Peyer's patch (tissue), 4 donors: ENCODE data around the gene PLSCR3. TPM values are rescaled to one million over a fixed set of nuclear protein-coding genes. Genes with fewer than 3 reads are reported as not detected.

Source experiments
- DNase-seq, 3 donors: peaks; one replicate each; pipeline ENCODE4 v3.0.0-alpha.2; 2017 to 2019
- H3K27ac ChIP-seq, 4 donors: fragments of 200-600 bp; sonication (generic); one replicate each; pipeline ENCODE4 v1.5.1; 2016 to 2019
- H3K27me3 ChIP-seq, 2 donors: fragments of 200-600 bp; sonication (generic); one replicate each; pipeline ENCODE4 v1.5.1; 2019
- H3K36me3 ChIP-seq, 3 donors: fragments of 200-600 bp; sonication (generic); one replicate each; pipeline ENCODE4 v1.5.1; 2016 to 2019
- H3K4me1 ChIP-seq, 4 donors: fragments of 200-600 bp; sonication (generic); one replicate each; pipeline ENCODE4 v1.5.1; 2016 to 2019
- H3K4me3 ChIP-seq, 4 donors: fragments of 200-600 bp; sonication (generic); 1 replicate in 3 of 4; 2 replicates in 1 of 4; pipeline ENCODE4 v1.5.1; 2016 to 2019; ENCODE audit warnings: mild to moderate bottlenecking in 1 of 4
- H3K9me3 ChIP-seq, 4 donors: fragments of 200-600 bp; sonication (generic); one replicate each; pipeline ENCODE4 v1.5.1; 2016 to 2019; ENCODE audit warnings: mild to moderate bottlenecking in 1 of 4
- POLR2A ChIP-seq, 2 donors: fragments of 450-650 bp; IDR thresholded peaks; one replicate each; pipeline ENCODE4 v1.5.1; 2017; ENCODE audit warnings: antibody characterized with exemption in 2 of 2, mild to moderate bottlenecking in 2 of 2, moderate library complexity in 2 of 2
- total RNA-seq, 4 donors: library from RNA; depleted of rRNA; stranded (reverse); fragments of >200 nt; gene quantifications; one replicate each; pipeline ENCODE4 v1.1.0, GENCODE V29; 2016
- TF ChIP-seq, protein P1 (sequence below), 6 experiments: fragments of 450-650 bp in 4 of 6; fragments of 200-600 bp in 2 of 6; sonication (generic) in 1 of 6; IDR thresholded peaks; one replicate each; pipeline ENCODE4 v1.5.1; 2017 to 2019; ENCODE audit warnings: antibody characterized with exemption in 6 of 6, mild to moderate bottlenecking in 3 of 6, moderate library complexity in 1 of 6

Gene PLSCR3
- total RNA-seq, 4 donors from 2014 or later, result 10.7 to 38.8 (median 21.9) TPM

DNA sequence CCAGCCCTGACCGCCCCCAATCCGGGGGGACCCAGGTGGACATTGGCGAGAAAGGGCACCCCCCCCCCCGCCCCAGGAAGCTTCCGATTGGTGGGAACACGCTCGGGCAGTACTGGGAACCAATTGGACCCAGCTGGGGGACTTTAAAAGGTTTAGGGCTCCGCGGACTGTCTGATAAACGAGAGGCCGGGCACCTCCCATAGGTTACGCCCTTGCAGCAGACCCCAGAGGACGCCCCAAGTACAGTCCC lies 9.3 kb upstream of the PLSCR3 start:
- H3K27me3 ChIP-seq, result no peaks in the 10 kb centered on the region
- TF ChIP-seq, protein P1, sequence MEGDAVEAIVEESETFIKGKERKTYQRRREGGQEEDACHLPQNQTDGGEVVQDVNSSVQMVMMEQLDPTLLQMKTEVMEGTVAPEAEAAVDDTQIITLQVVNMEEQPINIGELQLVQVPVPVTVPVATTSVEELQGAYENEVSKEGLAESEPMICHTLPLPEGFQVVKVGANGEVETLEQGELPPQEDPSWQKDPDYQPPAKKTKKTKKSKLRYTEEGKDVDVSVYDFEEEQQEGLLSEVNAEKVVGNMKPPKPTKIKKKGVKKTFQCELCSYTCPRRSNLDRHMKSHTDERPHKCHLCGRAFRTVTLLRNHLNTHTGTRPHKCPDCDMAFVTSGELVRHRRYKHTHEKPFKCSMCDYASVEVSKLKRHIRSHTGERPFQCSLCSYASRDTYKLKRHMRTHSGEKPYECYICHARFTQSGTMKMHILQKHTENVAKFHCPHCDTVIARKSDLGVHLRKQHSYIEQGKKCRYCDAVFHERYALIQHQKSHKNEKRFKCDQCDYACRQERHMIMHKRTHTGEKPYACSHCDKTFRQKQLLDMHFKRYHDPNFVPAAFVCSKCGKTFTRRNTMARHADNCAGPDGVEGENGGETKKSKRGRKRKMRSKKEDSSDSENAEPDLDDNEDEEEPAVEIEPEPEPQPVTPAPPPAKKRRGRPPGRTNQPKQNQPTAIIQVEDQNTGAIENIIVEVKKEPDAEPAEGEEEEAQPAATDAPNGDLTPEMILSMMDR (IDR thresholded peaks at IDR 0.05), result peak in 1 of 6 experiments; percentile 15
- TF ChIP-seq POLR2A (IDR thresholded peaks at IDR 0.05), result no peak
- H3K4me1 ChIP-seq, result peaks cover 0 to 15% (median 5%) of the 10 kb centered on the region in 4 donors
- peak overlapping the region; percentile 49 to 90 (median 69) for H3K4me3 ChIP-seq
- no peaks in the 10 kb centered on the region for H3K36me3 ChIP-seq
- no peak for DNase-seq
- peak overlapping the region; percentile 88 to 96 (median 92) for H3K27ac ChIP-seq
- no peaks in the 10 kb centered on the region for H3K9me3 ChIP-seq

DNA sequence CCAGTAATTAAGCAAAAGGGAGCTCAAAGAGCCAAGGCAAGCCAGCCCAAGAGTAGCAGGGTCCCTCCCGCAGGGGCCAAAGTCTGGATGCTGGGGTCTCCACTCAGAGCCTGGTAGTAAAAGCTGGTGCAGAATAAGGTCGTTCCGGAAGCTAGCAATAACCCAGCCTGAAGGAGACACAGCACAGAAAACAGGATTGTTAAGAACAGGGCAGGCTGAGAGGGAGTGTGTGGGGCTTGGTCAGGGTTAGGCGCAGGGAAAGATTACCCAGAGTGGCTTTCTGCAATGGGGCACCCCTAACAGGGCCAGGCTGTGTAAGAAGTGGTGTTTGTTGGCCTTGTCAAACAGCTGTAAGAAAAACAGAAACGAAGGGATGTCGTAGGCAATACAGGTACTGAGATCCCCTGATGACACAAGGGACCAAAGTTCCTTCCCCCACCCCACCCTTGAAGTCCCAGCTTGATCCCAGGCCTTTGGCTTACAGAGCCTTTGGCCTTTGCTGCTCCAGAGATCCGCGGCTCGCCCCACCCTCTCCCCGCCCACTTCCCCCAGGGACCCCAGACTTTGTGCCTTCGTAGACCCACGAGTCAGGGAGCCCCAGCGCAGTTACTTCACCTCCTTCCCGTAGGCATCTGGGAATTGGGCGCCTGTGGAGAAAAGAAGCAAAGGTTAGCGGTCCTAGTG lies 8.9 kb upstream of the PLSCR3 start:
- Histone ChIP-seq H3K27ac (peak overlapping the region; percentile 88 to 96 (median 92)), H3K4me1 (peaks cover 0 to 15% (median 5%) of the 10 kb centered on the region in 4 donors), H3K36me3 (no peaks in the 10 kb centered on the region), H3K27me3 (no peaks in the 10 kb centered on the region), H3K4me3 (peak overlapping the region; percentile 49 to 90 (median 69)), H3K9me3 (no peaks in the 10 kb centered on the region)
- DNase-seq, result peak in 2 of 3 donors; percentile 88
- peak; percentile 34 to 65 for TF ChIP-seq POLR2A (IDR thresholded peaks at IDR 0.05)
- TF ChIP-seq, protein P1 (IDR thresholded peaks at IDR 0.05), result no peak

DNA sequence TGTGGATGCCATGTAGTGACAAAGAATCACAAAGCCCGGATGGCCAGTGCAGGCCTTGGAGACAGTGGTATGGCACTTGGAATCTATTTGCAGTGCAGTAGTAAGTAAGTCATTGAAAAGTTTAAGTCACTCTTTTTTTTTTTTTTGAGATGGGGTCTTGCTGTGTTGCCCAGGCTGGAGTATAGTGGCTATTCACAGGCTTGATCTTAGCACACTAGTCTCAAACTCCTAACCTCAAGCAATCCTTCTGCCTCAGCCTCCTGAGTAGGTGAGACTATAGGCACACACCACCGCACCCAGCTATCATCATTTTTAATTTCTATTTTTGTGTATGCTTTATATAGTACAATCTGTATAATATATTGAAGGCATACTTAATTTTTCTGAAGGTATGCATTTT lies 4.3 kb upstream of the PLSCR3 start:
- Histone ChIP-seq H3K4me3 (no peak overlapping the region), H3K9me3 (no peaks in the 10 kb centered on the region), H3K27ac (no peak overlapping the region), H3K27me3 (no peaks in the 10 kb centered on the region), H3K4me1 (peaks cover 0 to 24% (median 4%) of the 10 kb centered on the region in 4 donors), H3K36me3 (no peaks in the 10 kb centered on the region)
- TF ChIP-seq, protein P1 (IDR thresholded peaks at IDR 0.05), result no peak
- DNase-seq, result no peak

DNA sequence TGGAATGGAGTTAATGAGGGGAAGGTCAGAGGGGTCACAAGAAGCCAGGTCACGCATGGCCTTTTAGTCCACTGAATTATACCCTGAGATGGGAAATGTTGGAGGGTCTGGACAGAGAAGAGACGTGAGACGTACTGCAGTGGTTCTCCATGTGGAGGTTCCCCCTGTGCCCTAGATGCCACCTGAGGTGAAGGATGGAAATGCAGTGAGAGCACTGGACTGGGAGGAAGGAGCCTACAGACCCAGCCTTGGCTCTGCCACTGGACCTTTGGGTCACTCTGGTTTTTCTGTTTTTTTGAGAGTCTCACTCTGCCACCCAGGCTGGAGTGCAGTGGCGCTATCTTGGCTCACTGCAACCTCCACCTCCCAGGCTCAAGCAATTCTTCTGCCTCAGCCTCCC lies 1.8 kb upstream of the PLSCR3 start:
- no peak for DNase-seq
- Histone ChIP-seq H3K27me3 (no peaks in the 10 kb centered on the region), H3K36me3 (peaks cover 0 to 2% (median 0%) of the 10 kb centered on the region in 3 donors), H3K9me3 (no peaks in the 10 kb centered on the region), H3K4me1 (peaks cover 0 to 16% (median 6%) of the 10 kb centered on the region in 4 donors), H3K27ac (no peak overlapping the region), H3K4me3 (no peak overlapping the region)
- TF ChIP-seq POLR2A (IDR thresholded peaks at IDR 0.05), result no peak
- TF ChIP-seq, protein P1 (IDR thresholded peaks at IDR 0.05), result peak in 2 of 6 experiments; percentile 2 to 9

DNA sequence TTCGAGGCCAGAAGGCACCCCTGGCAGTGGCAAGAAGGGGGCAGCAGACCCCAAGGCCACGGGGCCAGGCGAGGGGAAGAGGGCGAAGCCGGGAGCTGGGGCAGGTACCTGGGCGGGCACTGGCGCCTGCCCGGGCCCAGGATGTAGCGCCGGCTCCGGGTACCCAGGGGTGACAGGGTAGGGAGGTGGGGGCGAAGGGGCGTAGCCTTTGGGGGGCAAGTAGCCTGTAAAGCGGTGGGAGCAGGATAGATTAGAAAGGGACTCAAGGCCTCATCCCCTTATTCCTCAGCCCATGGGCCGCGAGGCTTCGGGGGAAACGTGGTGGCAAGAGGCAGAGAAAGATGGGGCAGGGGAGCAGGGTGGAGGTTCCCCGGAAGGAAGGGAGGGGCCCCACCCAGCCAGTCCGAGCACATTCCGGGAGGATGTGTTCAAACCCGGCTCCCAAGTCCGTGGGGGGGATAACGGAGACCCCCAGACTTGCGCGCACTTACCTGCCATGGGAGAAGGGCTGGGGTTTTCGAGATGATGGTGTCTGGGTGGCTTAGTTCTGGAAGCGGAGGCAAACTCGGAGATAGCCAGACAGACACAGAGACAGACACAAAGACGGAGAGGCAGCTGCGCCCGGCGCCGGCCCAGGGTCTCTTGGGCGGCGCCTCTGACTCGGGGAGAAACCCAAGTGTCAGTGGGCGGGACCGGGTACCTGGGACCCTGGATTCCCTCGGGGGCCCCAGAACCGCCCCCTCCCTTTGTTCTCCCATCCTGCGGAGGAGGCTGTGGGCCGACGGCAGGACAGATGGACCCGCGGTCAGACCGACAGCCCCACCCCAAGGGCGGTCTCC lies 493 bp downstream of the PLSCR3 start:
- H3K36me3 ChIP-seq, result peaks cover 0 to 24% (median 0%) of the 10 kb centered on the region in 3 donors
- TF ChIP-seq, protein P1 (IDR thresholded peaks at IDR 0.05), result no peak
- TF ChIP-seq POLR2A (IDR thresholded peaks at IDR 0.05), result no peak
- no peaks in the 10 kb centered on the region for H3K9me3 ChIP-seq
- DNase-seq, result peak; percentile 57 to 77 (median 64)
- peak overlapping the region; percentile 84 to 96 (median 95) for H3K27ac ChIP-seq
- peaks cover 0 to 16% (median 6%) of the 10 kb centered on the region in 4 donors for H3K4me1 ChIP-seq
- peak overlapping the region; percentile 74 to 86 (median 80) for H3K4me3 ChIP-seq
- no peaks in the 10 kb centered on the region for H3K27me3 ChIP-seq
